GM21737 (cell line): ENCODE data around the gene DAAM2.

ENCODE experiments used
- ATAC-seq: cut with Tn5 transposase; IDR thresholded peaks from one replicate; pipeline ENCODE4 v1.9.1; 2021; ENCODE audit warnings: mild to moderate bottlenecking, moderate library complexity; ENCODE audit not compliant: unreplicated experiment

Gene DAAM2

DNA sequence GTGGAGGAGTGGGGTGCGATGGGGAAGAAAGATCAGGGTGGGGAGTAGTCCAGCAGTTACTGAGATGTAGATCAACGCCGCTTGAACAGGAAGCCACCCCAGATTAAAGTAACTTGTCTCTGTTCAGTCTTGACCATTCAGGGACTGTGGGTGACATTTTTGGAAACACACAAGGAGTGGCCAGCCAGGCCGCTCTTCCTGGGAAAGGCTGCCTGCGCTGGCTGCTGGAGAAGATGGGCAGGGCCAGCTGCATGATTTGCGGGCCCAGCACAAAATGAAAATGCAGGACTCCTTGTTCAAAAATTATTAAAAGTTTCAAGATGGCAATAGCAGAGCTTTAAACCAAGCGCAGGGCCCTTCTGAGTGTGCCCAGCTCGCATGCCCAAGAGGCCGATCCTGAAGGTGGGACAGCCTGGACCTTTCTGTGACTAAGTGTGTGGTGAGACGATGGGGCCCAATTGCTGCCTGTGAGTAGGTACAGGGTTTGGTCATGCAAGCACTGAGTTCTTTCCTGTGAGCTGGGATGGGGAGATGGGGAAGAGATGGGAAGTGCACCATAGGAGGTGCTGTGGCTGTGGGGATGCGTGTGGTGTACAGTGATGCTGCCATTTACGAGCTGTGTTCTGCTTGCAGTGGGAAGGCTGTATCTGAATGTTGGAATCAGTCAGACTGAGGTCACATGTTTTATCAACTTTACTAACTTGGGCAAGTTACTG lies 51.3 kb downstream of the DAAM2 start:
- no peak for ATAC-seq

GRCh38 chr6:39844866-39845265 lies 52.7 kb downstream of the DAAM2 start:
- ATAC-seq: no peak

GRCh38 chr6:39847221-39847620 lies 55.0 kb downstream of the DAAM2 start:
- ATAC-seq: no peak

GRCh38 chr6:39848171-39848570 lies 56.0 kb downstream of the DAAM2 start:
- no peak for ATAC-seq

GRCh38 chr6:39849228-39849627 lies 57.1 kb downstream of the DAAM2 start:
- ATAC-seq: no peak

DNA sequence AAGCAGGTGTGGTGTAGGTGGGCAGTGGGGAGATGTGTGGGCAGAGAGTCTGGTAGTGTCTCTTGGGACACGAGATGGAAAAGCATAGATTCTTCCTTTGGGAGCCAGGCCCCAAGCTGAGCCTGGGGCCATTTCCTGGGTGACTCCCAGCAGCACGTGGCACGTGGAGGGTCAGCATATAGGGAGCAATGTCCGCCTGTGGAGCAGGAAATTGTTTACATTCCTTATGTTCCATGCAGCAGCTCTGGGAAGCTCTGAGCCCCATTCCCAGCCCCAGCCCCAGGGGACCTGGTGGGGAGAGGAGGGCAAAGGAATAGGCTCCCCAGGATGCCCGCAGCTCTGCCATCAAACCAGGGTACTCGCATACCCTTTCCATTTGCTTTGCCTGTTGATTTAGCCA lies 57.6 kb downstream of the DAAM2 start:
- no peak for ATAC-seq

- ATAC-seq: no peak
These were observed 58.6 kb downstream of the DAAM2 start for GRCh38 chr6:39850736-39851297.

DNA sequence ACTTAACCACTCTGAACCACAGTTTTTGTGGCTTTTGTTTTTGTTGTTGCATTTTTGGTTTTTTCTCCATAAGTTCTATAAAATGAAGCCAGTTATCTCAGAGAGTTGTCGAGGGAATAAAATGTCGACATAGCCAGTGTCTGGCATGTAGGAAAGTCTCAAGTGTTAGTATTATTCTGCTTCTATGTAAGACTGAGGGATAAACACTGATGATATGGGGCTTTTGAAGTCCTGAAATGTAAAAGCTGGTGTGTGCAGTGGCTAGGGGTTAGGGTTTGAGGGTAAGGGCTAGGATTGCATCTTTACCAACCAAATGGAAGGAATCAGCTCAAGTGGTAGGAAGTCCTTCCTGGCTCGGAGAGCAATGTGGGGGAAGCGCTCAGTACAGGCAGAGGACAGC lies 59.2 kb downstream of the DAAM2 start:
- no peak for ATAC-seq

DNA sequence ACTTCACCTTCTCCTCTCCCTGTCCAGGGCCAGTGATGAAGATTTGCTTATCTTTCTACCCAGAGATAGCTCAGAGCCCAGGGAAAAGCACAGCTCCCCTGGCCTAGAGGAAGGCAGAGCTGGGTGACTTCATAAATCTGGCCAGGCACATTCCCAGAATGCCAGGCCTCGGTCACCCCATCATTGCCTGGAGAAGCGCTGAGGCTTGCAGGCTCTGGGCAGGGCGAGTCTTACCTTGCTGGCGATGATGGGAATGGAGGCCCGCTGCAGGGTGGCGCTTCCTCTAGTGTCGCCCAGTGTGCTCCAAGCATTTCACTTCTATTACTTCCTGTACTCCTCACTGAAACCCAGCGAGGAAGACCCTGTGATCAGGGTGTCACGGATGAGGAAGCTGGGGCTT lies 60.1 kb downstream of the DAAM2 start:
- ATAC-seq: no peak

DNA sequence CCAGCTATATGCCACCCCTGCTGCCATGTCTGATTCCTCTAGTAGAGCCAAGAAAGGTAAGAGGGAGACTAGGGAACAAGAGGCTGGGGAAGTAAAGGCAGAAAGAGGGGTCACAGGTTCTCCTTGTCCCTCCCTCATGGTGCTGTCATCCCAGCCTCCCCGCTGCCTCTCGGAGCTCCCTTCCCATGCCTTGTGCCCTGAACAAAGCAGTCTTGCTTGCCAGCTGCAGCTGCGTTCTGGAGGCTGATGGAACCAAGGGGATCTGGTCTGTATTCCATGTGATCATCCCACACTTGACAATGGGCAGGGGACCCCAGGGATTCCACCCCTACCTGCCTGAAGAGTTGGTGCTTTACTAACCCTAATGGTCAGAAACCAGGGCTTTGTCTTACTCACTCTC lies 61.4 kb downstream of the DAAM2 start:
- no peak for ATAC-seq

GRCh38 chr6:39855356-39855995 lies 63.3 kb downstream of the DAAM2 start:
- no peak for ATAC-seq

- ATAC-seq: no peak
These were observed 66.8 kb downstream of the DAAM2 start for GRCh38 chr6:39859025-39859424.

- ATAC-seq: no peak
These were observed 69.5 kb downstream of the DAAM2 start for GRCh38 chr6:39861663-39862062.

GRCh38 chr6:39865011-39865888 lies 73.1 kb downstream of the DAAM2 start:
- ATAC-seq: no peak

- no peak for ATAC-seq
These were observed 75.4 kb downstream of the DAAM2 start for GRCh38 chr6:39867592-39867991.

DNA sequence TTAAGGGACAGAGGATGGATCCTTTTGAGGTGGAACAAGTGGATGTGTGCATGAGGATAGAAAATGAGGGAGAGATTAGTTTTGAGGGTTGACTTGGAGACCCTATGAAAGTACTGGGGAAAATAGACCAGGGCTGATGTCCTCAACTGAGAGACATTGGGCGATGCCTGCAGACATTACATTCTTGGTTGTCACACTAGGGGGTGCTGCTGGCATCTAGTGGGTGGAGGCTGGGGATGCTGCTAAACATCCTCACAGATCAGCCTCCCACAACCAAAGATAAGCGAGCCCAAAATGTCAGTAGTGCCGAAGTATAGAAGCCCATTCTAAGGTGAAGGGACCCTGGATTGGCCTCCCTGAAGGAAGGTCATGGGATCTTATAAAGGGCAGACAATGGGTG lies 78.8 kb downstream of the DAAM2 start:
- ATAC-seq: no peak

DNA sequence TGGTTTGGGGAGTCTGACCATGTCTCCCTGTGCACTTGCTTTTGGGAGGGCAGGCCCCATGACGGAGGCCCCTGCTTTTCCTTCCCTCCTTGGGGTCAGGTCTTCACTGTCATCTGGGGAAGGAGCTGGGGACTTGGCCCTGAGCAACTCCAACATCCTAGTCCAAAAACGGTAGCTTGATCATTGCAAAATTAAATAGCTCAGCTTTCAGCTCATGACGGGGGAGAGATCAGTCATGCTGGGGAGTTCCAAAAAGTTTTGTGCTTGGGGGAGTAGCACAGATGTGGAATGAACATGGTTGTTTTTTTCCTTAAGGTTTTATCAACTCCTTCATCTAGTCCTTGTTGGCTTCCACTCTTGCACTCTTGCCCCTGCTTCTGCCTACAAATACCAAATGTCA lies 81.3 kb downstream of the DAAM2 start:
- ATAC-seq: no peak

DNA sequence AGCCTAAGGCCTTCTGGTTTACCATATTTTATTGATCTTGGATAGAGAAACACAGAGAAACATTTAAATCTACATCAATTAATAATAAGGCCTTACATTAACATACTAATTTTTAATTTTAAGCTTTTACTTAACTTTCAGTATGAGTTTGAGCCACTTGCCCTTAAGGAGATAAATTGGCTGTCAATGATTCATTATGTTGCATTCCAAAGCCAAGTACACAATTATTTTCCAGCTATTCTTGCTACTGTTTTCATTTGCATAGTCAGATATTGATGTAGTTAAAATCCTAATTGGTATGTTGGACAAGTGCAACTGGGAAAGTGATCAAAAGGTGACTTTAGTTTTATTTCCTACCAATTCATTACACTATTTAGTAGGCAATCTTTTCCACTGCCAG lies 83.9 kb downstream of the DAAM2 start:
- no peak for ATAC-seq

DNA sequence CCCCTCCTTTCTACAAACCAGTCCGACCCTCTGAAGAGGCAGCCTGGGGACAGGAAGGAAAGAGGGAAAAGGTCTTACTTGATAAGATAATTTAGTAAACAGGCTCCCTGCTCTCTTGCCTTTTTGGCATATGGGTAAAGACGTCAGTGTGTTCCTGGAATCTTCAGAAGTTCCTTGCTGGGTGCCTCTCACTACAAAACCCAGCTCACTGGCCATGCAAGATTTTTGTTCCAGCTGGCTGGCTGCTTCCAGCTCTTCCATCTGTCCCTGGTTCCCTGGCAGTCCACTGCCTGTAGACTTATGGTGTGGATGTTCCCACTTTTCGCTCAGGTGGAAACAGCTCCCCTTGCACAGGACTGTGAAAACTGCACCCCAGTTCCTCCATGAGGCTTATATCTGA lies 84.7 kb downstream of the DAAM2 start:
- ATAC-seq: no peak

DNA sequence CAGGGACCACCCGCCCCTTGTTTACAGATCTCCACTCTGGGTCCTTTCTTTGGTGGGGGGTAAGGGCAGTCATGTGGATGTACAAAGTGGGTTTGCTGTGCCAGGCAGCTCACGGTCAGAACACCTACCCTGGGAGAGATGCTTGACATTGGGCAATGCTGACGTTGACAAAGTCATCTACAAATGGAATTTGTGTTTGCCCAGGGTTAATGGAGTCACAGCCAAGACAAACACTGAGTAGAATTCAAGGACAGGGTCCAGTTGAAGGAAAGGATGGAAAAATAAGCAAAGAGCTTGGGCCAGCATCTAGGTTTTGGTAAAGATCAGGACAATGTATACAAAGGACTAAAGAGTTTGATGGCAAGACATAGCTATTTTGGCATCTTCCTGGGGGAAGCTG lies 87.4 kb downstream of the DAAM2 start:
- no peak for ATAC-seq

- ATAC-seq: no peak
These were observed 88.4 kb downstream of the DAAM2 start for GRCh38 chr6:39880594-39880993.
